ENCODE measurements around the gene PPP2R2C. TPM values are rescaled to one million over a fixed set of nuclear protein-coding genes. Genes with fewer than 3 reads are reported as not detected.

PPP2R2C gene
- total RNA-seq, 2 donors from 2014 or later = 0.14 to 0.41 TPM

DNA sequence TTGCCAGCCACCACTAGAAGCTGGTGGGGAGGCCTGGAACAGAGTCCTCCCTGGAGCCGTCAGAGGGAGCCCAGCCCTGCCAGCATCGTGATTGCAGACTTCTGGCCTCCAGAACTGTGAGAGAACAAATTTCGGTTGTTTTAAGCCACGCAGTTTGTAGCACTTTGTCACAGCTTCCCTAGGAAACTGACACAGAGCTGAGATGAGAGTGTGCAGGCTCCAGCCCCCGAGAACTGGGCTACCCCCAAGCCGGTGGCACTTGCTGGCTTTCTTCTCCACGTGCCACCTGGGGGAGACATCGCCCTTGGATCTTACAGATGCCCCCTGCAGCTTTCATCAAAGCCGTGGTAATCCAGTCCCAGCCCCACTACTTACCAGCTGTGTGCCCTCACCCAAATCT lies 83.7 kb downstream of the PPP2R2C start:
- Histone ChIP-seq H3K9me3 (no peaks in the 10 kb centered on the region), H3K27ac (no peak overlapping the region), H3K27me3 (replicated peaks; ENCODE audit: insufficient read depth) (no peaks in the 10 kb centered on the region), H3K36me3 (no peaks in the 10 kb centered on the region), H3K4me3 (no peak overlapping the region), H3K4me1 (ENCODE audit: control insufficient read depth in 1 of 2, low read depth in 2 of 2) (no peaks in the 10 kb centered on the region)
- no peak for ATAC-seq (ENCODE audit: insufficient number of reproducible peaks, low FRiP score, low read depth)
- TF ChIP-seq, protein P1, sequence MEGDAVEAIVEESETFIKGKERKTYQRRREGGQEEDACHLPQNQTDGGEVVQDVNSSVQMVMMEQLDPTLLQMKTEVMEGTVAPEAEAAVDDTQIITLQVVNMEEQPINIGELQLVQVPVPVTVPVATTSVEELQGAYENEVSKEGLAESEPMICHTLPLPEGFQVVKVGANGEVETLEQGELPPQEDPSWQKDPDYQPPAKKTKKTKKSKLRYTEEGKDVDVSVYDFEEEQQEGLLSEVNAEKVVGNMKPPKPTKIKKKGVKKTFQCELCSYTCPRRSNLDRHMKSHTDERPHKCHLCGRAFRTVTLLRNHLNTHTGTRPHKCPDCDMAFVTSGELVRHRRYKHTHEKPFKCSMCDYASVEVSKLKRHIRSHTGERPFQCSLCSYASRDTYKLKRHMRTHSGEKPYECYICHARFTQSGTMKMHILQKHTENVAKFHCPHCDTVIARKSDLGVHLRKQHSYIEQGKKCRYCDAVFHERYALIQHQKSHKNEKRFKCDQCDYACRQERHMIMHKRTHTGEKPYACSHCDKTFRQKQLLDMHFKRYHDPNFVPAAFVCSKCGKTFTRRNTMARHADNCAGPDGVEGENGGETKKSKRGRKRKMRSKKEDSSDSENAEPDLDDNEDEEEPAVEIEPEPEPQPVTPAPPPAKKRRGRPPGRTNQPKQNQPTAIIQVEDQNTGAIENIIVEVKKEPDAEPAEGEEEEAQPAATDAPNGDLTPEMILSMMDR (IDR thresholded peaks at IDR 0.05) = no peak
- DNase-seq (ENCODE audit: low spot score) = no peak

DNA sequence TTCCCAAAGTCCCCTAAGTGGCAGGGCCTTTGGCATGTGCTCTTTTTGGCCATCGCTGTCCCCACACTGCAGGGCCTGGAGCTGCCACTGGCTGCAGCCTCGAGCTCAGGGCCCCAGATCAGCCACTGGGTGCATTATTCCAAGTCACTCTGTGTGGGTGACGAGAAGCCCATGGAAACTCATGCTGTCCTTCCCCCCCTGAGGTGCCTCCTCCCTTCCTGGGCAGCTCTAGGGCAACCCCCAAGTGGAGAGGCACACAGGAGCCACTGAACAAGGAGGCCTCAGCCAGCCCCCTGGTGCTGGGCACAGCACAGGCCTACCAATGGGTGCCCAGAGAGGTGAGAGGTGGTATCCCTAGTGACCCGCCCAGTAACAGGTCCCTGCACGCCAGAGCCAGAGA lies 84.5 kb downstream of the PPP2R2C start:
- H3K27ac ChIP-seq = no peak overlapping the region
- no peaks in the 10 kb centered on the region for H3K4me1 ChIP-seq (ENCODE audit: control insufficient read depth in 1 of 2, low read depth in 2 of 2)
- TF ChIP-seq, protein P1 (IDR thresholded peaks at IDR 0.05) = no peak
- H3K36me3 ChIP-seq = no peaks in the 10 kb centered on the region
- DNase-seq (ENCODE audit: low spot score) (no peak), ATAC-seq (ENCODE audit: insufficient number of reproducible peaks, low FRiP score, low read depth) (no peak)
- H3K27me3 ChIP-seq (replicated peaks; ENCODE audit: insufficient read depth) = no peaks in the 10 kb centered on the region
- H3K9me3 ChIP-seq = no peaks in the 10 kb centered on the region
- H3K4me3 ChIP-seq = no peak overlapping the region

DNA sequence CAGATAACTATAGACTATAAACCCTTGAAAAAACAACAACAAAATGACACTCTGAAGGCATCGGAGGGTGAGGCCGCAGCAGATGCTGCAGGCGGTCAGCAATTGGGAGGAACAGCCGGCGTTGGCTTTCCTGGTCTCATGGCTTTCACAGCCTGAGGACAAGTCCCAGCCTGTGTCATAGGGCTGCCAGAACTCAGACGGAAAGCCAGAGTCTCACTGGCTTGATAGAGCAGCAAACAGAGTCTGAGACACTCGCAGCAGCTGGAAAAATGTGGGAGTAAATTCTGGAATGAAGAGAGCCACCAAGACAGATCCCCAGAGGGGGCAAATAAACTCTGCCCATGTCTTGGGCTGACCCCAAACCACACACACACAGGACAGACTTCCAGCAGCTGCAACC lies 86.3 kb downstream of the PPP2R2C start:
- DNase-seq (ENCODE audit: low spot score) (no peak), ATAC-seq (ENCODE audit: insufficient number of reproducible peaks, low FRiP score, low read depth) (no peak)
- H3K4me3 ChIP-seq = no peak overlapping the region
- H3K36me3 ChIP-seq = no peaks in the 10 kb centered on the region
- no peaks in the 10 kb centered on the region for H3K27me3 ChIP-seq (replicated peaks; ENCODE audit: insufficient read depth)
- H3K9me3 ChIP-seq = no peaks in the 10 kb centered on the region
- TF ChIP-seq, protein P1 (IDR thresholded peaks at IDR 0.05) = no peak
- H3K4me1 ChIP-seq (ENCODE audit: control insufficient read depth in 1 of 2, low read depth in 2 of 2) = no peaks in the 10 kb centered on the region
- H3K27ac ChIP-seq = no peak overlapping the region

DNA sequence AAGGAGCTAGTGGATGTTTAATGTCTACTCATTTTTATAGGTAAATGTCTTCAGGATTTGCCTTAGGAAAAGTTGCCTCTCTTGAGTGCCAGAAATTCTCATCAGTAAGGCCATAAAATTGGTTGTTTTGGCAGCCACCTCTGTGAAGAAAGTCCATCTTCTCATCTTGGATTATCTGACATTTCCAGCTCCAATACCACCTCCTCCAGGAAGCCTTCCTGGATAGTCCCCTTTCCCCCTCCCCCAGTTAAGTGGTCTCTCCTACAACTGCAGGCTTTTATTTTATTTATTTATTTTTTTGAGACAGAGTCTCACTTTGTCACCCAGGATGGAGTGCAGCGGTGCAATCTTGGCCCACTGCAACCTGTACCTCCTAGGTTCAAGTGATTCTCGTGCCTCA lies 87.1 kb downstream of the PPP2R2C start:
- TF ChIP-seq, protein P1 (IDR thresholded peaks at IDR 0.05) = no peak
- no peaks in the 10 kb centered on the region for H3K9me3 ChIP-seq
- ATAC-seq (ENCODE audit: insufficient number of reproducible peaks, low FRiP score, low read depth) = no peak
- no peaks in the 10 kb centered on the region for H3K4me1 ChIP-seq (ENCODE audit: control insufficient read depth in 1 of 2, low read depth in 2 of 2)
- DNase-seq (ENCODE audit: low spot score) = no peak
- H3K27ac ChIP-seq = no peak overlapping the region
- H3K4me3 ChIP-seq = no peak overlapping the region
- no peaks in the 10 kb centered on the region for H3K36me3 ChIP-seq
- no peaks in the 10 kb centered on the region for H3K27me3 ChIP-seq (replicated peaks; ENCODE audit: insufficient read depth)

DNA sequence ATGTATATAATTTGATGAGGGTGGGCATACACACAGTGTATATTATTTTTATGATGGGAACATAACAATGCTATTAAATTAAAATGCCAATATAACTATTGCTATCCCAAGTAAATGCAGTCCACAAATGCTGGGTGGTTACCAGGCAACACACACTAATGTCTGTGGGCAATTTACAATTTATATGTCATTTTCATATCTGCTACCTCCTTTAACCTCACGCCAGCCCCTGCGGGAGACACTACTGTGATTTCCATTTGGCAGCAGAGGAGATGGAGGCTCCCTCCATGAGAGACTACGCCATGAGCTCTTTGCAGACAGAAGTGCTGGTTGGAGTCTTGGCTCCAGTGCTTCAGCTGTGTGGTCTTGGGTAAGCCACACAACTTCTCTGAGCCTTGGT lies 87.9 kb downstream of the PPP2R2C start:
- no peaks in the 10 kb centered on the region for H3K36me3 ChIP-seq
- H3K27ac ChIP-seq = no peak overlapping the region
- TF ChIP-seq, protein P1 (IDR thresholded peaks at IDR 0.05) = no peak
- no peaks in the 10 kb centered on the region for H3K9me3 ChIP-seq
- H3K4me1 ChIP-seq (ENCODE audit: control insufficient read depth in 1 of 2, low read depth in 2 of 2) = no peaks in the 10 kb centered on the region
- DNase-seq (ENCODE audit: low spot score) (no peak), ATAC-seq (ENCODE audit: insufficient number of reproducible peaks, low FRiP score, low read depth) (no peak)
- H3K27me3 ChIP-seq (replicated peaks; ENCODE audit: insufficient read depth) = no peaks in the 10 kb centered on the region
- no peak overlapping the region for H3K4me3 ChIP-seq
